Smooth muscle cell (in vitro differentiated cells): ENCODE measurements around the gene AP4E1. TPM values are rescaled to one million over a fixed set of nuclear protein-coding genes. Genes with fewer than 3 reads are reported as not detected.
"Not testable (repeated sequence)": the region's sequence is repeated elsewhere in the genome, so short reads cannot be mapped to it uniquely, and the experiment has no call there.

Source experiments
- DNase-seq: peaks from one replicate; lab custom pipeline; 2025; ENCODE audit not compliant: unreplicated experiment; lab: John Stamatoyannopoulos, UW
- H2AFZ ChIP-seq: fragments of 200-600 bp; sonication (generic); 2 replicates; pipeline ENCODE4 v1.6.0; 2016; ENCODE audit warnings: antibody characterized with exemption, low read depth, mild to moderate bottlenecking
- H3F3A ChIP-seq: fragments of 200-600 bp; sonication (generic); 2 replicates; pipeline ENCODE4 v1.6.0; 2017; ENCODE audit warnings: antibody characterized with exemption, low read depth
- H3K27ac ChIP-seq: fragments of 200-600 bp; sonication (generic); 2 replicates; pipeline ENCODE4 v1.5.1; 2016; ENCODE audit warnings: low read depth, mild to moderate bottlenecking
- H3K27me3 ChIP-seq: fragments of 200-600 bp; sonication (generic); 2 replicates; pipeline ENCODE4 v1.6.1; 2016; ENCODE audit warnings: low read depth, mild to moderate bottlenecking
- H3K36me3 ChIP-seq: fragments of 200-600 bp; sonication (generic); 2 replicates; pipeline ENCODE4 v1.5.1; 2016; ENCODE audit warnings: low read depth
- H3K4me1 ChIP-seq: fragments of 200-600 bp; sonication (generic); 2 replicates; pipeline ENCODE4 v1.5.1; 2016; ENCODE audit warnings: low read depth
- H3K4me2 ChIP-seq: fragments of 200-600 bp; sonication (generic); 2 replicates; pipeline ENCODE4 v1.6.0; 2016; ENCODE audit warnings: mild to moderate bottlenecking
- H3K4me3 ChIP-seq: fragments of 200-600 bp; sonication (generic); 2 replicates; pipeline ENCODE4 v1.5.1; 2016; ENCODE audit warnings: mild to moderate bottlenecking
- H3K79me2 ChIP-seq: fragments of 200-600 bp; sonication (generic); 2 replicates; pipeline ENCODE4 v1.6.0; 2016; ENCODE audit warnings: low read depth, mild to moderate bottlenecking
- H3K9ac ChIP-seq: fragments of 200-600 bp; sonication (generic); 2 replicates; pipeline ENCODE4 v1.6.0; 2016; ENCODE audit warnings: low read depth
- H3K9me3 ChIP-seq: fragments of 200-600 bp; sonication (generic); replicated peaks from 2 replicates; pipeline ENCODE4 v1.5.1; 2016; ENCODE audit warnings: low read depth
- H4K20me1 ChIP-seq: fragments of 200-600 bp; sonication (generic); 2 replicates; pipeline ENCODE4 v1.6.0; 2016; ENCODE audit warnings: low read depth
- CTCF ChIP-seq: fragments of 200-600 bp; sonication (generic); IDR thresholded peaks from 2 replicates; pipeline ENCODE4 v1.5.1; 2017; ENCODE audit warnings: borderline replicate concordance, mild to moderate bottlenecking, antibody characterized with exemption; ENCODE audit not compliant: insufficient read depth, poor library complexity, severe bottlenecking
- WGBS: methylation state at CpG from one replicate; pipeline ENCODE4 v1.1.7; 2016; ENCODE audit warnings: low lambda C conversion rate; 5-methylcytosine and 5-hydroxymethylcytosine counted together
- polyA plus RNA-seq: library from polyadenylated mRNA; unstranded; fragments of >200 nt; fragmentation: Nextera tagmentation; extraction: Ambion mirVana; gene quantifications from 2 replicates; pipeline ENCODE4 v1.2.1, GENCODE V29; 2016
- total RNA-seq: library from RNA; depleted of rRNA; stranded (reverse); fragments of >200 nt; gene quantifications from 2 replicates; pipeline ENCODE4 v1.2.3, GENCODE V29; 2014

Gene AP4E1
- total and polyA plus RNA-seq, 2 experiments from 2014 or later, result 2.3 to 8.2 TPM

GRCh38 chr15:50905055-50905454 lies 3.4 kb upstream of the AP4E1 start:
- no peak for TF ChIP-seq CTCF
- H3K27me3 ChIP-seq, result no peaks in the 10 kb centered on the region
- H2AFZ ChIP-seq, result no peak overlapping the region
- peaks cover 8% of the 10 kb centered on the region for H3K4me1 ChIP-seq
- 93% methylated on average over 4 of the region's 4 CpGs for WGBS
- H3K36me3 ChIP-seq, result no peaks in the 10 kb centered on the region
- no peaks in the 10 kb centered on the region for H3F3A ChIP-seq
- H3K27ac ChIP-seq, result no peak overlapping the region
- DNase-seq, result no peak
- H4K20me1 ChIP-seq, result no peaks in the 10 kb centered on the region
- no peaks in the 10 kb centered on the region for H3K9me3 ChIP-seq
- no peak overlapping the region for H3K4me3 ChIP-seq
- H3K79me2 ChIP-seq, result peaks cover 9% of the 10 kb centered on the region
- H3K4me2 ChIP-seq, result no peak overlapping the region
- no peak overlapping the region for H3K9ac ChIP-seq

- Histone ChIP-seq H3K36me3 (no peaks in the 10 kb centered on the region), H3K9me3 (no peaks in the 10 kb centered on the region), H3K4me1 (peaks cover 10% of the 10 kb centered on the region), H3K27me3 (no peaks in the 10 kb centered on the region), H3K4me3 (peak overlapping the region; percentile 70), H3K79me2 (peaks cover 14% of the 10 kb centered on the region), H3K9ac (peak overlapping the region; percentile 92), H3K27ac (no peak overlapping the region), H4K20me1 (no peaks in the 10 kb centered on the region), H3K4me2 (peak overlapping the region; percentile 97), H2AFZ (peak overlapping the region; percentile 99), H3F3A (no peaks in the 10 kb centered on the region)
- TF ChIP-seq CTCF, result no peak
- DNase-seq, result no peak
- 83% methylated on average over 16 of the region's 16 CpGs for WGBS
Measured at GRCh38 chr15:50906954-50907600, 1.4 kb upstream of the AP4E1 start.

GRCh38 chr15:50907601-50908208 lies 778 bp upstream of the AP4E1 start:
- Histone ChIP-seq H2AFZ (peak overlapping the region; percentile 99), H3K4me2 (peak overlapping the region; percentile 97), H3K27me3 (no peaks in the 10 kb centered on the region), H3K27ac (peak overlapping the region; percentile 51), H3K4me1 (peaks cover 10% of the 10 kb centered on the region), H3K36me3 (no peaks in the 10 kb centered on the region), H3K9me3 (no peaks in the 10 kb centered on the region), H3K79me2 (peaks cover 18% of the 10 kb centered on the region), H4K20me1 (no peaks in the 10 kb centered on the region), H3K4me3 (peak overlapping the region; percentile 70), H3F3A (no peaks in the 10 kb centered on the region), H3K9ac (peak overlapping the region; percentile 92)
- no peak for TF ChIP-seq CTCF
- no peak for DNase-seq
- WGBS, result 5% methylated on average over 29 of the region's 31 CpGs

- H3F3A ChIP-seq, result no peaks in the 10 kb centered on the region
- peak overlapping the region; percentile 97 for H3K4me2 ChIP-seq
- H2AFZ ChIP-seq, result peak overlapping the region; percentile 99
- peaks cover 18% of the 10 kb centered on the region for H3K79me2 ChIP-seq
- peaks cover 5% of the 10 kb centered on the region for H3K36me3 ChIP-seq
- no peak for DNase-seq
- TF ChIP-seq CTCF, result no peak
- H4K20me1 ChIP-seq, result no peaks in the 10 kb centered on the region
- peaks cover 10% of the 10 kb centered on the region for H3K4me1 ChIP-seq
- H3K9ac ChIP-seq, result peak overlapping the region; percentile 92
- H3K27me3 ChIP-seq, result no peaks in the 10 kb centered on the region
- WGBS, result 1% methylated on average over 11 of the region's 11 CpGs
- no peaks in the 10 kb centered on the region for H3K9me3 ChIP-seq
- H3K27ac ChIP-seq, result peak overlapping the region; percentile 74
- peak overlapping the region; percentile 70 for H3K4me3 ChIP-seq
Measured at GRCh38 chr15:50909010-50909317, 481 bp downstream of the AP4E1 start.

GRCh38 chr15:50910426-50910795 lies 1.9 kb downstream of the AP4E1 start:
- peak overlapping the region; percentile 74 for H3K27ac ChIP-seq
- not testable (repeated sequence) for H3K27me3 ChIP-seq, H3K9me3 ChIP-seq, H3K9ac ChIP-seq, H2AFZ ChIP-seq, H3F3A ChIP-seq, H4K20me1 ChIP-seq, DNase-seq
- peaks cover 18% of the 10 kb centered on the region for H3K79me2 ChIP-seq
- H3K4me3 ChIP-seq, result peak overlapping the region; percentile 70
- H3K4me2 ChIP-seq, result peak overlapping the region; percentile 97
- peaks cover 10% of the 10 kb centered on the region for H3K4me1 ChIP-seq
- 18% methylated on average over 3 of the region's 3 CpGs for WGBS
- peaks cover 13% of the 10 kb centered on the region for H3K36me3 ChIP-seq
